Tibial nerve (tissue), 4 donors: ENCODE data around the gene TBC1D14. TPM values are rescaled to one million over a fixed set of nuclear protein-coding genes. Genes with fewer than 3 reads are reported as not detected.

Experiments
- DNase-seq, 2 donors: peaks; one replicate each; pipeline ENCODE4 v3.0.0-alpha.2; 2019; ENCODE audit warnings: low spot score in 2 of 2
- H3K27ac ChIP-seq, 4 donors: fragments of 200-600 bp; sonication (generic) in 3 of 4; one replicate each; pipeline ENCODE4 v1.5.1; 2017 to 2019; ENCODE audit warnings: mild to moderate bottlenecking in 1 of 4
- H3K27me3 ChIP-seq, 2 donors: fragments of 200-600 bp; sonication (generic) in 1 of 2; one replicate each; pipeline versions ENCODE4 v1.5.1 to v1.6.0; 2017 to 2019
- H3K36me3 ChIP-seq, 3 donors: fragments of 200-600 bp; sonication (generic); one replicate each; pipeline ENCODE4 v1.5.1; 2018 to 2019
- H3K4me1 ChIP-seq, 4 donors: fragments of 200-600 bp; sonication (generic) in 3 of 4; one replicate each; pipeline ENCODE4 v1.5.1; 2017 to 2019
- H3K4me3 ChIP-seq, 4 donors: fragments of 200-600 bp; sonication (generic) in 3 of 4; one replicate each; pipeline ENCODE4 v1.5.1; 2017 to 2019; ENCODE audit warnings: mild to moderate bottlenecking in 1 of 4, moderate library complexity in 1 of 4
- H3K9me3 ChIP-seq, 4 donors: fragments of 200-600 bp; sonication (generic) in 3 of 4; one replicate each; pipeline ENCODE4 v1.5.1; 2017 to 2019
- EP300 ChIP-seq, 2 donors: sonication (generic); formaldehyde crosslinking; IDR thresholded peaks; one replicate each; pipeline ENCODE4 v1.6.1; 2017; ENCODE audit warnings: antibody characterized with exemption in 2 of 2, mild to moderate bottlenecking in 1 of 2
- POLR2A ChIP-seq, 2 donors: fragments of 450-650 bp; IDR thresholded peaks; one replicate each; pipeline ENCODE4 v1.6.1; 2017; ENCODE audit warnings: antibody characterized with exemption in 2 of 2, mild to moderate bottlenecking in 2 of 2, moderate library complexity in 2 of 2
- WGBS, 2 donors: methylation state at CpG; one replicate each; pipeline ENCODE4 v1.1.5; 2018; 5-methylcytosine and 5-hydroxymethylcytosine counted together
- total RNA-seq, 4 donors: library from RNA; depleted of rRNA; stranded (reverse); fragments of >200 nt; gene quantifications; one replicate each; pipeline ENCODE4 v1.1.0, GENCODE V29; 2016
- TF ChIP-seq, protein P1 (sequence below), 5 experiments: fragments of 200-600 bp in 3 of 5; fragments of 450-650 bp in 2 of 5; sonication (generic) in 3 of 5; IDR thresholded peaks; one replicate each; pipeline ENCODE4 v1.5.1; 2016 to 2019; ENCODE audit warnings: antibody characterized with exemption in 5 of 5, mild to moderate bottlenecking in 3 of 5, moderate library complexity in 2 of 5

The TBC1D14 gene
- total RNA-seq, 4 donors from 2014 or later, result 46.9 to 65.7 (median 51.3) TPM

DNA sequence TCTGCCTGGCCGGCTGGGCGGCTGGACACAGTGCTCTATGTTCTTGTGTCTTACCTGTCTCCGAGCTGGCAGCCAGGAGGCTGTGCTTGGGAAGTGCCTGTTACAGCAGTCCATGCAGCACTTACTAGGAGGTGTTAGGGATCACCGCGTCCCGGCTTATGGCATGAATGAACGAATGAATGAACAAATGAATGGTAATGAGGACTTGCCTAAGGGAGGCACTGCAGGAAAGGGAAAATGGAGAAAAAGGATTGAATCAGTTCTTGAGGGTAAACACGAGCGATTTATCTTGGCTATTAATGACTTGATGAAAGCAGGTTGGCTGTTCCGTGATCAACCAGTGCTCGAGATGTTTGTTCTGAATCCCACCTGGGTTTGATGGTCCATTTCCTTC lies 31.1 kb downstream of the TBC1D14 start:
- peak overlapping the region in 3 of 4 donors; percentile 53 to 93 (median 89) for H3K27ac ChIP-seq
- 91 to 92% methylated on average over 11 of the region's 11 CpGs for WGBS, 2 donors
- TF ChIP-seq POLR2A (IDR thresholded peaks at IDR 0.05) (no peak), EP300 (IDR thresholded peaks at IDR 0.05) (no peak)
- TF ChIP-seq, protein P1, sequence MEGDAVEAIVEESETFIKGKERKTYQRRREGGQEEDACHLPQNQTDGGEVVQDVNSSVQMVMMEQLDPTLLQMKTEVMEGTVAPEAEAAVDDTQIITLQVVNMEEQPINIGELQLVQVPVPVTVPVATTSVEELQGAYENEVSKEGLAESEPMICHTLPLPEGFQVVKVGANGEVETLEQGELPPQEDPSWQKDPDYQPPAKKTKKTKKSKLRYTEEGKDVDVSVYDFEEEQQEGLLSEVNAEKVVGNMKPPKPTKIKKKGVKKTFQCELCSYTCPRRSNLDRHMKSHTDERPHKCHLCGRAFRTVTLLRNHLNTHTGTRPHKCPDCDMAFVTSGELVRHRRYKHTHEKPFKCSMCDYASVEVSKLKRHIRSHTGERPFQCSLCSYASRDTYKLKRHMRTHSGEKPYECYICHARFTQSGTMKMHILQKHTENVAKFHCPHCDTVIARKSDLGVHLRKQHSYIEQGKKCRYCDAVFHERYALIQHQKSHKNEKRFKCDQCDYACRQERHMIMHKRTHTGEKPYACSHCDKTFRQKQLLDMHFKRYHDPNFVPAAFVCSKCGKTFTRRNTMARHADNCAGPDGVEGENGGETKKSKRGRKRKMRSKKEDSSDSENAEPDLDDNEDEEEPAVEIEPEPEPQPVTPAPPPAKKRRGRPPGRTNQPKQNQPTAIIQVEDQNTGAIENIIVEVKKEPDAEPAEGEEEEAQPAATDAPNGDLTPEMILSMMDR (IDR thresholded peaks at IDR 0.05), result no peak

DNA sequence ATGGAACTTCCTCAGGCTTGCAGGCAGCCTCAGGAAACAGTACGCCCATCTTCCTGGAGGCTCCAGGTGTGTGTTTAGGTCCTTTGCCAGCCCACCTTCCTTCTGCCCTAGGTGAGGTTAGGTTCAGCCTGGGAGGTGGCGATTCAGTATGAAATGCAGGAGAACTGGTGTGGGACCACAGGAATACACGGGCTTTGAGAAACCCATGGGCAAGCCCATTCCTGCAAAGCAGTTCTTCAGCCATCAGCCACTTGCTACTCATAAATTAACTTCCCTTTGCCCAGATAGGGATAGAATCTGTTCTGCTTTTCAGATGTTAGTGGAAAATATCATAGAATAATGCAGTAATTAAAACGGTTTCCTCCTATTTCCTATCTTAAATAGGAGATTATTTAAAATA lies 32.2 kb downstream of the TBC1D14 start:
- WGBS, 2 donors, result 39 to 40% methylated on average over 4 of the region's 4 CpGs
- H3K4me1 ChIP-seq, result peaks cover 5 to 83% (median 57%) of the 10 kb centered on the region in 4 donors
- peaks cover 0 to 9% (median 0%) of the 10 kb centered on the region in 3 donors for H3K36me3 ChIP-seq
- H3K27me3 ChIP-seq, result no peaks in the 10 kb centered on the region
- H3K9me3 ChIP-seq, result no peaks in the 10 kb centered on the region
- no peak overlapping the region for H3K4me3 ChIP-seq
- TF ChIP-seq EP300 (IDR thresholded peaks at IDR 0.05), result no peak
- TF ChIP-seq, protein P1 (IDR thresholded peaks at IDR 0.05), result no peak
- peak overlapping the region; percentile 63 to 93 (median 86) for H3K27ac ChIP-seq
- DNase-seq, result no peak

More for the DNA sequence above, 31.1 kb downstream of the TBC1D14 start:
- Histone ChIP-seq H3K4me1 (peaks cover 5 to 83% (median 57%) of the 10 kb centered on the region in 4 donors), H3K27me3 (no peaks in the 10 kb centered on the region), H3K4me3 (no peak overlapping the region), H3K9me3 (no peaks in the 10 kb centered on the region), H3K36me3 (peaks cover 0 to 9% (median 0%) of the 10 kb centered on the region in 3 donors)
- DNase-seq, result no peak

DNA sequence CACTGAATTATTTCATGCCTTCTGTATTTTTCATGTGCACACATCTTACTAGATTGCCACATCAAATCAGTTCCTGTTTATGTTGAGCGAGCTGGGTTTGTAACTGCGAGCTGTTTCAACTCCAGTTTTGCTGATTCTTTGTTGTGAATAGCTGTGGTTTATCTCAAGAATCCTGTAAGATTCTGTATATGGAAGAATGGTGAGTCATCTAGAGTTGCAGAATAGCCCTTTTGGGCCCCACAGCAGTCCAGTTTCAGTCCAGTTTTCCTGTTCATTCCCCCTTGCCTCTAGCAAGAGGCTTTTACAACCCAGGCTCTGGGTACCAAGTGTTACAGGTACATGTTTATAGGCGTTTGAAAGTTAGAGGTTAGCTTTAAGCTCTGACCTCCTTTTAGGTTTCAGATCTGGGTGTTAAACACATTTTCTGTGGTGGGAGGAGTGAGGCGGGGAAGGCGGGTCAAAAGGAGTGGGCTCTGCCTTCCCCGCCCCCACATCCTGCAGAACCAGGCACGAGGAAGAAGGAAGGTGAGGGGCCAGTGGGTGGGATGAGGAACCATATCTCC lies 32.7 kb downstream of the TBC1D14 start:
- Histone ChIP-seq H3K27me3 (no peaks in the 10 kb centered on the region), H3K4me1 (peaks cover 5 to 81% (median 55%) of the 10 kb centered on the region in 4 donors), H3K9me3 (no peaks in the 10 kb centered on the region), H3K27ac (peak overlapping the region; percentile 63 to 93 (median 86)), H3K36me3 (peaks cover 0 to 9% (median 0%) of the 10 kb centered on the region in 3 donors), H3K4me3 (no peak overlapping the region)
- no peak for DNase-seq
- WGBS, 2 donors, result 14 to 30% methylated on average over 7 of the region's 7 CpGs
- TF ChIP-seq, protein P1 (IDR thresholded peaks at IDR 0.05), result no peak
- TF ChIP-seq EP300 (IDR thresholded peaks at IDR 0.05) (peak; percentile 80 to 83), POLR2A (IDR thresholded peaks at IDR 0.05) (no peak)

DNA sequence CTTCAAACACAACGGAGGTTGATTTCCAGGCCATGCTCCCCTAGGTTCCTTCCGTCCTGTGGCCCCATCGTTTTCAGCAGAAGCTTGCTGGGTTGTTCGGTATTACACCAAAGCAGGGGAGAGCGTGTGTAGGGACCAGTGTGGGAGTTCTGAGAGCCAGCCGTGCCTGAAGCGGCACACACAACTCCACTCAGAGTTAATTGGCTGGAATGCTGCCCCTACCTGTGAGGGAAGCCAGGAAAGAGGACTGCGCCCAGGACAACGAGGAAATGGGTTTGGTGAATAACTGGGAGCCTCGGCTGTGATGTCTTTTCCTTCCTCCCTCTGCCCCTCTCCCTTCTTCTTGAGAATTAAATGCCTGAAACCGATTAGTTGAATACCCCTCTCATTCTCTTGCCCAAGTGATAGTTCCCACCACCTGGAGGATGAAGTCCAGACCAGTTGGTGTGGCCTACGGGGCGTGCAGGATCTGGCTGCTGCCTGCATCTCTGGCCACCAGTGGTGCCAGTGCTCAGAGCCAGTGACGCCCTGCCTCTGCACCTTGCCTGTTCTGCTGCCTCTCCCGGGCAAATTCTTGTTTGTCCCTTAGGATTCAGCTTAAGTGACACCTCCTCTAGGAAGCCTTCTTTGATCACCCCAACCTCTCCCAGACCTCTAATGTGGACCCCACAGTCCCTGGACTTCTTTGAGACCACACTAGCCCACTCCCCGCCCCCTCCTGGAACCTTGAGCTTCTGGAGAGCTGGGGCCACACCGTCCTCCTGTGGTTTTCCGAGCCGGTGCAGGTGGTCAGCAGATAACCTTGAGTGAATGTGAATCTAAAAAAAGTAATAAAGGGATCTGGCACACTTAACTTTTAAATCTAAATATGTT lies 33.6 kb downstream of the TBC1D14 start:
- H3K9me3 ChIP-seq, result no peaks in the 10 kb centered on the region
- H3K36me3 ChIP-seq, result peaks cover 0 to 9% (median 0%) of the 10 kb centered on the region in 3 donors
- WGBS, 2 donors, result 68 to 75% methylated on average over 19 of the region's 19 CpGs
- TF ChIP-seq, protein P1 (IDR thresholded peaks at IDR 0.05), result no peak
- TF ChIP-seq POLR2A (IDR thresholded peaks at IDR 0.05), result no peak
- no peak for TF ChIP-seq EP300 (IDR thresholded peaks at IDR 0.05)
- DNase-seq, result no peak
- no peak overlapping the region for H3K4me3 ChIP-seq
- H3K27me3 ChIP-seq, result no peaks in the 10 kb centered on the region
- peak overlapping the region; percentile 63 to 93 (median 86) for H3K27ac ChIP-seq
- H3K4me1 ChIP-seq, result peaks cover 5 to 75% (median 50%) of the 10 kb centered on the region in 4 donors

DNA sequence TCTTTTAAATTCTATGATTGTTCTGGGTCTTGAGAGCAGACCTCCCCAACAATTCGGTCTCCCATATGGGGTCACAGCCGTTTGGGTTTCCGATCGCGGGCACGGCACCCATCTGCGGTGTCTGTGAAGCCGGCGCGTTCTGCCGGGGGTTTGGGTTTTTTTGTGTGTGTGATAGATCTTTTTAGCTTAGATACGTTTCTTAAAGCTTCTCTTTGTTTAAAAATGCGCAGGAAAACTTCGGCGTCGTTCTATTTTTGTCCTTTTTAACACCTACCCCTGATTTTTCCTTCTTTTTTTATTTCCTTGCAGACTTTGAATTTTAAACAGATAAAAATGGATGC lies 34.2 kb downstream of the TBC1D14 start:
- H3K9me3 ChIP-seq, result no peaks in the 10 kb centered on the region
- H3K4me1 ChIP-seq, result peaks cover 5 to 70% (median 44%) of the 10 kb centered on the region in 4 donors
- H3K27me3 ChIP-seq, result no peaks in the 10 kb centered on the region
- peaks cover 0 to 4% (median 0%) of the 10 kb centered on the region in 3 donors for H3K36me3 ChIP-seq
- WGBS, 2 donors, result 85 to 87% methylated on average over 16 of the region's 16 CpGs
- TF ChIP-seq POLR2A (IDR thresholded peaks at IDR 0.05), result no peak
- TF ChIP-seq, protein P1 (IDR thresholded peaks at IDR 0.05), result no peak
- no peak for TF ChIP-seq EP300 (IDR thresholded peaks at IDR 0.05)
- H3K27ac ChIP-seq, result peak overlapping the region in 3 of 4 donors; percentile 82 to 93 (median 89)
- DNase-seq, result no peak
- no peak overlapping the region for H3K4me3 ChIP-seq
